Endothelial cell of umbilical vein (primary cell): Measurements from ENCODE around the gene CADM4. TPM values are rescaled to one million over a fixed set of nuclear protein-coding genes. Genes with fewer than 3 reads are reported as not detected.
"Not testable (repeated sequence)": the region's sequence is repeated elsewhere in the genome, so short reads cannot be mapped to it uniquely, and the experiment has no call there.

ENCODE experiments used
- BruUV-seq: library from RNA; stranded (reverse); fragments of 400-500 nt; replicated peaks from 2 replicates; lab custom pipeline; 2021; lab: Mats Ljungman, UMichigan
- CTCF ChIA-PET: fragments of 300-600, 350-600 bp; sonication (Branson Sonifier 250); formaldehyde crosslinking; loops from one replicate; lab custom pipeline; 2021; ENCODE audit warnings: antibody characterized with exemption, inconsistent platforms; lab: Charles Lee
- POLR2A ChIA-PET: fragments of 300-600, 350-600 bp; sonication (Branson Sonifier 250); formaldehyde crosslinking; loops from one replicate; lab custom pipeline; 2021; ENCODE audit warnings: antibody characterized with exemption, inconsistent platforms; lab: Charles Lee
- DNase-seq: peaks from one replicate; pipeline ENCODE4 v3.0.0-alpha.2; 2011; ENCODE audit warnings: low read depth, low spot score
- FAIRE-seq: peaks from 2 replicates; lab custom pipeline; 2011; peaks lifted over from hg19 to GRCh38; lab: Jason Lieb, UNC
- H2AFZ ChIP-seq: 2 replicates; pipeline ENCODE4 v1.6.0; 2012; ENCODE audit warnings: low read depth, low read length, control low read depth, inconsistent platforms
- H3K27ac ChIP-seq: 2 replicates; pipeline ENCODE4 v1.5.1; 2011; ENCODE audit warnings: low read depth, mild to moderate bottlenecking, control low read depth, low read length, moderate library complexity; ENCODE audit not compliant: insufficient read depth
- H3K27me3 ChIP-seq, 2 experiments: 2 replicates each; pipeline versions ENCODE4 v1.6.0 to v1.6.1; 2011; ENCODE audit warnings: low read length in 2 of 2, mixed read lengths in 1 of 2; ENCODE audit not compliant: control insufficient read depth in 2 of 2, insufficient read depth in 2 of 2
- H3K36me3 ChIP-seq, 2 experiments: 2 replicates in 1 of 2; 3 replicates in 1 of 2; pipeline ENCODE4 v1.5.1; 2011; ENCODE audit warnings: low read length in 2 of 2, mild to moderate bottlenecking in 1 of 2, moderate library complexity in 1 of 2; ENCODE audit not compliant: control insufficient read depth in 2 of 2, insufficient read depth in 2 of 2; ENCODE audit errors: extremely low read depth in 1 of 2
- H3K4me1 ChIP-seq: 3 replicates; pipeline ENCODE4 v1.5.1; 2011; ENCODE audit warnings: mild to moderate bottlenecking, low read length; ENCODE audit not compliant: control insufficient read depth, insufficient read depth; ENCODE audit errors: extremely low read depth
- H3K4me2 ChIP-seq: 2 replicates; pipeline ENCODE4 v1.6.1; 2011; ENCODE audit warnings: low read length, control low read depth, mixed read lengths; ENCODE audit not compliant: insufficient read depth
- H3K4me3 ChIP-seq, 3 experiments: fragments of 200-600 bp in 1 of 3; sonication (generic), shearing (Covaris generic) in 1 of 3; replicated peaks in 1 of 3; 2 replicates each; pipeline ENCODE4 v1.5.1; 2011 to 2016; ENCODE audit warnings: control low read depth in 3 of 3, low read length in 3 of 3, mild to moderate bottlenecking in 2 of 3, inconsistent platforms in 1 of 3, low read depth in 1 of 3, moderate library complexity in 1 of 3; ENCODE audit not compliant: insufficient read depth in 1 of 3
- H3K79me2 ChIP-seq: 2 replicates; pipeline ENCODE4 v1.6.0; 2012; ENCODE audit warnings: low read length, inconsistent platforms; ENCODE audit not compliant: control insufficient read depth, insufficient read depth
- H3K9ac ChIP-seq: replicated peaks from 2 replicates; pipeline ENCODE3; 2011; ENCODE audit warnings: low read length, control low read depth; ENCODE audit not compliant: insufficient read depth; ENCODE audit errors: extremely low read depth
- H3K9me1 ChIP-seq: replicated peaks from 3 replicates; pipeline ENCODE4 v1.6.0; 2011; ENCODE audit warnings: mild to moderate bottlenecking, low read length; ENCODE audit not compliant: control insufficient read depth, insufficient read depth; ENCODE audit errors: extremely low read depth
- H3K9me3 ChIP-seq: replicated peaks from 2 replicates; pipeline ENCODE4 v1.5.1; 2012; ENCODE audit warnings: low read length, inconsistent platforms; ENCODE audit not compliant: control insufficient read depth, insufficient read depth
- H4K20me1 ChIP-seq: replicated peaks from 2 replicates; pipeline ENCODE3; 2011; ENCODE audit warnings: mild to moderate bottlenecking, low read length; ENCODE audit not compliant: control insufficient read depth, insufficient read depth; ENCODE audit errors: extremely low read depth
- EZH2 ChIP-seq: IDR thresholded peaks from 2 replicates; pipeline ENCODE4 v1.6.1; 2012; ENCODE audit warnings: borderline replicate concordance, low read depth, mild to moderate bottlenecking, moderate library complexity, low read length, inconsistent platforms; ENCODE audit not compliant: severe bottlenecking
- FOS ChIP-seq: IDR thresholded peaks from 2 replicates; pipeline ENCODE4 v1.6.1; 2011; ENCODE audit warnings: mild to moderate bottlenecking, low read length, moderate library complexity, borderline replicate concordance; ENCODE audit not compliant: insufficient read depth
- GATA2 ChIP-seq: IDR thresholded peaks from 2 replicates; pipeline ENCODE4 v1.7.0; 2011; ENCODE audit warnings: low read depth, mild to moderate bottlenecking, moderate library complexity, mixed read lengths, low read length; ENCODE audit not compliant: insufficient read length, insufficient read depth
- JUN ChIP-seq: IDR thresholded peaks from 2 replicates; pipeline ENCODE4 v1.6.1; 2011; ENCODE audit warnings: borderline replicate concordance, low read depth; ENCODE audit not compliant: insufficient read length, insufficient read depth
- MYC ChIP-seq: IDR thresholded peaks from one replicate; pipeline ENCODE4 v1.6.1; 2011; ENCODE audit warnings: mild to moderate bottlenecking, low read depth, low read length
- POLR2A ChIP-seq: IDR thresholded peaks from 2 replicates; pipeline ENCODE4 v1.6.1; 2012; ENCODE audit warnings: low read depth, mild to moderate bottlenecking, control low read depth, low read length
- POLR2AphosphoS5 ChIP-seq: IDR thresholded peaks from 2 replicates; pipeline ENCODE4 v1.6.1; 2012; ENCODE audit warnings: low read depth, mild to moderate bottlenecking, control low read depth, low read length, moderate library complexity; ENCODE audit not compliant: insufficient read depth
- dilution Hi-C: fragments of 300-500 bp; cut with MboI; formaldehyde crosslinking; loops from one replicate; pipeline ENCODE4 v1.15.0; 2019; ENCODE audit warnings: low sequenced_read_pairs; ENCODE audit not compliant: extremely low pct_ligation_motif_present
- intact Hi-C: fragments of 100-400 bp; cut with micrococcal nuclease; formaldehyde crosslinking; loops from one replicate; pipeline ENCODE4 v1.10.0; 2022
- polyA plus RNA-seq, 4 experiments: library from polyadenylated mRNA; depleted of rRNA in 3 of 4; stranded (reverse) in 3 of 4; unstranded in 1 of 4; fragments of >200 nt; gene quantifications; 2 replicates each; pipeline versions ENCODE4 v1.2.1 to v1.2.3, GENCODE V29; 2011 to 2012; ENCODE audit warnings: missing spikeins in 1 of 4
- total RNA-seq: library from RNA; stranded (reverse); gene quantifications from 2 replicates; pipeline ENCODE4 v1.2.3, GENCODE V29; 2021
- TF ChIP-seq, protein P1 (sequence below), 2 donors: IDR thresholded peaks; 1 replicate in 1 of 2; 2 replicates in 1 of 2; pipeline ENCODE4 v1.5.1; 2011; ENCODE audit warnings: low read length in 2 of 2, mild to moderate bottlenecking in 2 of 2, moderate library complexity in 2 of 2, control low read depth in 1 of 2, inconsistent platforms in 1 of 2, low read depth in 1 of 2; ENCODE audit not compliant: insufficient read depth in 1 of 2; ENCODE audit errors: extremely low read depth in 1 of 2
- TF ChIP-seq, protein P2 (sequence below): IDR thresholded peaks from 2 replicates; pipeline ENCODE4 v1.6.1; 2011; ENCODE audit not compliant: insufficient read depth, insufficient read length

Gene CADM4
- total and polyA plus RNA-seq, 2 donors (not counting 3 experiments of a cell fraction or from before 2014, with no cell fraction given): 5.0 to 7.5 TPM

DNA sequence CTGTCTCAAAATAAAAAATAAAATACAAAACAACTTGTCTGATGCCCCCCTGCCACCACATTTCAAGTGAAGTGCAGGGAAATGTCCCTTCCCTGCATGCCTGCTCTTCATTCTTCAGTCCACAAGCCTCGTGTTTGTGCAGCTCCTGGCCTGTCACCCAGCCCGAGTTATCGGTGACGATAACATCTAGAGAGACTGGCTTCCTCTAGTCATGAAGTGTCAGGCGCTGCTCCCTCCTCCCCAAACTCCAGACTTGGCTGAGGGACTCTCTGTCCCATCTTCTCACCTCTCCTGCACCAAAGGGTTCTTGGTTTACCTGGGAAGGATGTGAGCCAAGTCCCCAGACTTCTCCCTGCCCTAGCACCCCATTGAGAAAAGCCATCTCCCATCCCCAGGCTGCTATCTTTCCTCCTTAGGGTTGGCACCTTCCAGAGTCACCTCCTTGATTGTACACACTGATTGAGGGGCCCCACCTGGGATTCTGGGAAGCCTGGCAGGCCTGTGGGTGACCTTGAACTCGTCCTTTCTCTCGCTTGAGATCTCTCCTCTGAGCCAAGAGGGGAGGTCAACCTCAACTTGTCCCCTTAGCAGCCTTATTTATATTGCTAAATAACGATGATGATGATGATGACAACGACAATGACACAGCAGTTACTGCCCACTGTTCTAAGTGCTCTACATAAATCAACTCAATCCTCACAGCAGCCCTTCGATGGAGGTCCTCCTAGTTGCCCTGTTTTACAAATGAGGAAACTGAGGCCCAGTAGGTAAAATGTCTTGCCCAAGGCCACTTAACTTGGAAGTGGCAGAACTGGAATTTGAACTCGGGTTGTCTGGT is 43.4 kb upstream of the CADM4 start:
- no TSS peak for BruUV-seq
- no peaks in the 10 kb centered on the region for H3K9me3 ChIP-seq

DNA sequence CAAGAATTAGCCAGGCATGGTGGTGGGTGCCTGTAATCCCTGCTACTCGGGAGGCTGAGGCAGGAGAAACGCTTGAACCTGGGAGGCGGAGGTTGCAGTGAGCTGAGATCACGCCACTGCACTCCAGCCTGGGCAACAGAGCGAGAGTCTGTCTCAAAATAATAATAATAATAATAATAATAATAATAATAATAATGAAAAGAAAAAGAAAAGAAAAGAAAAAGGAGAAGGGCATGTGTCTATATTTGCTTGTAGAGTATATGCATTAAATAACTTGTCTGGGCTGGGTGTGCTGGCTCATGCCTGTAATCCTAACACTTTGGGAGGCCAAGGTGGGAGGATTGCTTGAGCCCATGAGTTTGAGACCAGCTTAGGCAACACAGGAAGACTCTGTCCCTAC is 42.6 kb upstream of the CADM4 start:
- POLR2A ChIA-PET, CTCF ChIA-PET, intact Hi-C loops, H3K4me1 ChIP-seq, H2AFZ ChIP-seq, H3K9ac ChIP-seq, H3K79me2 ChIP-seq, H3K9me3 ChIP-seq, FAIRE-seq, H3K27ac ChIP-seq, H4K20me1 ChIP-seq, BruUV-seq, DNase-seq, H3K9me1 ChIP-seq, H3K36me3 ChIP-seq, H3K4me2 ChIP-seq, H3K27me3 ChIP-seq, dilution Hi-C loops, H3K4me3 ChIP-seq: not testable (repeated sequence)

More for the DNA sequence above, 43.4 kb upstream of the CADM4 start:
- ChIA-PET POLR2A (no interaction called here), CTCF (no interaction called here)
- no peaks in the 10 kb centered on the region for H4K20me1 ChIP-seq
- H3K4me3 ChIP-seq: no peak overlapping the region
- intact Hi-C loops: no loop called here
- no peaks in the 10 kb centered on the region for H3K36me3 ChIP-seq
- no peak overlapping the region for H2AFZ ChIP-seq
- no peak overlapping the region for H3K27ac ChIP-seq
- H3K9me1 ChIP-seq: no peaks in the 10 kb centered on the region
- H3K4me1 ChIP-seq: no peaks in the 10 kb centered on the region
- TF ChIP-seq GATA2 (no peak), POLR2AphosphoS5 (no peak), MYC (no peak), EZH2 (no peak), JUN (no peak), POLR2A (no peak), FOS (no peak)
- TF ChIP-seq, protein P1, sequence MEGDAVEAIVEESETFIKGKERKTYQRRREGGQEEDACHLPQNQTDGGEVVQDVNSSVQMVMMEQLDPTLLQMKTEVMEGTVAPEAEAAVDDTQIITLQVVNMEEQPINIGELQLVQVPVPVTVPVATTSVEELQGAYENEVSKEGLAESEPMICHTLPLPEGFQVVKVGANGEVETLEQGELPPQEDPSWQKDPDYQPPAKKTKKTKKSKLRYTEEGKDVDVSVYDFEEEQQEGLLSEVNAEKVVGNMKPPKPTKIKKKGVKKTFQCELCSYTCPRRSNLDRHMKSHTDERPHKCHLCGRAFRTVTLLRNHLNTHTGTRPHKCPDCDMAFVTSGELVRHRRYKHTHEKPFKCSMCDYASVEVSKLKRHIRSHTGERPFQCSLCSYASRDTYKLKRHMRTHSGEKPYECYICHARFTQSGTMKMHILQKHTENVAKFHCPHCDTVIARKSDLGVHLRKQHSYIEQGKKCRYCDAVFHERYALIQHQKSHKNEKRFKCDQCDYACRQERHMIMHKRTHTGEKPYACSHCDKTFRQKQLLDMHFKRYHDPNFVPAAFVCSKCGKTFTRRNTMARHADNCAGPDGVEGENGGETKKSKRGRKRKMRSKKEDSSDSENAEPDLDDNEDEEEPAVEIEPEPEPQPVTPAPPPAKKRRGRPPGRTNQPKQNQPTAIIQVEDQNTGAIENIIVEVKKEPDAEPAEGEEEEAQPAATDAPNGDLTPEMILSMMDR (IDR thresholded peaks at IDR 0.05; ENCODE audit: extremely low read depth in 1 of 2, insufficient read depth in 1 of 2, low read depth in 1 of 2, low read length in 2 of 2): no peak
- TF ChIP-seq, protein P2, sequence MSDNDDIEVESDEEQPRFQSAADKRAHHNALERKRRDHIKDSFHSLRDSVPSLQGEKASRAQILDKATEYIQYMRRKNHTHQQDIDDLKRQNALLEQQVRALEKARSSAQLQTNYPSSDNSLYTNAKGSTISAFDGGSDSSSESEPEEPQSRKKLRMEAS: no peak
- no peak for FAIRE-seq
- no peaks in the 10 kb centered on the region for H3K79me2 ChIP-seq
- H3K9ac ChIP-seq: no peak overlapping the region
- no peak for DNase-seq
- H3K4me2 ChIP-seq: no peak overlapping the region
- H3K27me3 ChIP-seq: peaks cover 0 to 2% of the 10 kb centered on the region in 2 experiments
- dilution Hi-C loops: no loop called here
